NCI-H1417 (cell line): ENCODE measurements around the gene PRSS36.
"Not testable (repeated sequence)": the region's sequence is repeated elsewhere in the genome, so short reads cannot be mapped to it uniquely, and the experiment has no call there.

Experiments used
- DNase-seq, 3 experiments: peaks; one replicate each; lab custom pipeline; 2025; lab: John Stamatoyannopoulos, UW

Gene PRSS36

DNA sequence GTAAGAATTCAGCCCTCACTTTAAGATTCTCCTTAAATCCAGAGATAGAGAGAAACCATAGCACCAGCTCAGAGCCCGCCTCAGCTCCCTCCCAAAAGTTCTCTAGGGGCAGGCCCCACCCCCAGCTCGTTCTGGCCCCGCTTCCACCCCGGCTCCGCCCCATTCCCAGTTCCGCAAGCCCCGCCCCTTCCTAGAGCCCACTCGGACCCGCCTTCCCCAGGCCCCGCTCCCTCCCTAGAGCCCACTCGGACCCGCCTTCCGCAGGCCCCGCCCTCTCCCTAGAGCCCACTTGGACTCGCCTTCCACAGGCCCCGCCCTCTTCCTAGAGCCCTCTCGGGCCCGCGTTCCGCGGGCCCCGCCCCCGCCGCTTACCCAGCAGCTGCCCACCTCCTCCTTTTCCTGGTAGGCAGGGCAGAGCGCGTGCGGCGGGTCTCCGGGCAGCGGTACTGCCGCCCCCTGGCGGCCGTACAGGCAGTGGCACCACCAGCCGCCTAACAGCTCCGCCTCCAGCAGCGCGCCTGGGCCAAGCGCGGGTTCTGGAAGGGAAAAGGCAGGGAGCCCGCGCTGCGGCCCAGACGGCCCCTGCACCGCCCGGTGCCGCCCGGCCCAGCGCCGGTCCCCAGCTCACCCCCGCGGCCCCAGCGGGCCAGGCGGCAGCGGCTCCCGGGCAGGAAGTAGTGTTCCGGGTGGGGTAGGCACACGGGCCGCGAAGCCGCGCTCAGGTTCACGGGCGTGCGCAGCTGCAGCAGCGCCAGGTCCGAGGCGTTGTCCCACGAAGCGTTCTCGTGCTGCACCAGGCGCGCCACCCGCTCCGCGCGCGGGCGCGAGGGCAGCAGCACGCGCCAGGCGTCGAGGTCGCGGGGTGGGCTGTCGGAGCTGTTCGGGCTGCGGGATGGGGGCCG is 7.5 kb downstream of the PRSS36 start:
- DNase-seq = peak; percentile 92 to 99 (median 97)

DNA sequence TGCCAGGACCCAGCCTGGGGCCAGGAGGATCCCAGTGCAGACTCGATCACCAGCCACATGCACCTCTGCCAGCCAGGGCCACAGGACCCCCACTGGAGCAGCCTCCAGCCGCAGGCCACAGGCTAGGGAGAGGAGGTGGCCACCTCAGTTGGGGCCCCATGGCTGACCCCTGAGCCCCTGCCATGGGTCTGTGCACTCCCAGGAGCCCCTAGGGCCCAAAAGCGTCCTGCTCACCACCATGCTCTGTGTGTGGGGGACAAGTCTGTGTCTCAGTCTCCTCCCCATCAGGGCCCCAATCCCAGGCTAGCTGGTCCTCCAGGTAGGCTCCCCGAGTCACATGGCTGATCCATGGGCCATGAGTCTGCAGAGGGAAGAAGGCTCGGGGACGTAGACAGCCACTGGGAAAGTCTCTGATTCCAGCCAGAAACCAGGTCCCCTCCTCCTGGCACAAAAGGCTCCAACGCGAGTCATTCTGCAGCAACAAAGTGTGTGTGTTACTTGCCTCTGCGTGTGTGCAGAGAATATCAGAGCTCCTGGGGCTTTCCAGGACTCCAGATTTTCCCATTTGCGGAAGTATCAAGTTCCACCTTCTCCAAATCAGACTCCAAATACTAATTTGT is 8.3 kb downstream of the PRSS36 start:
- no peak for DNase-seq

DNA sequence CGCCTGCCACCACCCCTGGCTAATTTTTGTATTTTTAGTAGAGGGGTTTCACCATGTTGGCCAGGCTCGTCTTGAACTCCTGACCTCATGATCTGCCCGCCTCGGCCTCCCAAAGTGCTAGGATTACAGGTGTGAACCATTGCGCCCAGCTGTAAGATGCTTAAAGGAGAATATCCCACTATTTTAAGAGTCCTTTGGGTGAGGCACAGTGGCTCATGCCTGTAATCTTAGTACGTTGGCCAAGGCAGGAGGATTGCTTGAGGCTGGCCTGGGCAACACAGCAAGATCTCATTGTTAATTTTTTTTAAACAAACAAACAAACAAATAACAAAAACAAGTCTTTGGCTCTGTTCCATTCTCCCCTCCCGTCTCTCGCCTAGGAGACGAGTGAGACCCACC is 8.8 kb downstream of the PRSS36 start:
- not testable (repeated sequence) for DNase-seq

DNA sequence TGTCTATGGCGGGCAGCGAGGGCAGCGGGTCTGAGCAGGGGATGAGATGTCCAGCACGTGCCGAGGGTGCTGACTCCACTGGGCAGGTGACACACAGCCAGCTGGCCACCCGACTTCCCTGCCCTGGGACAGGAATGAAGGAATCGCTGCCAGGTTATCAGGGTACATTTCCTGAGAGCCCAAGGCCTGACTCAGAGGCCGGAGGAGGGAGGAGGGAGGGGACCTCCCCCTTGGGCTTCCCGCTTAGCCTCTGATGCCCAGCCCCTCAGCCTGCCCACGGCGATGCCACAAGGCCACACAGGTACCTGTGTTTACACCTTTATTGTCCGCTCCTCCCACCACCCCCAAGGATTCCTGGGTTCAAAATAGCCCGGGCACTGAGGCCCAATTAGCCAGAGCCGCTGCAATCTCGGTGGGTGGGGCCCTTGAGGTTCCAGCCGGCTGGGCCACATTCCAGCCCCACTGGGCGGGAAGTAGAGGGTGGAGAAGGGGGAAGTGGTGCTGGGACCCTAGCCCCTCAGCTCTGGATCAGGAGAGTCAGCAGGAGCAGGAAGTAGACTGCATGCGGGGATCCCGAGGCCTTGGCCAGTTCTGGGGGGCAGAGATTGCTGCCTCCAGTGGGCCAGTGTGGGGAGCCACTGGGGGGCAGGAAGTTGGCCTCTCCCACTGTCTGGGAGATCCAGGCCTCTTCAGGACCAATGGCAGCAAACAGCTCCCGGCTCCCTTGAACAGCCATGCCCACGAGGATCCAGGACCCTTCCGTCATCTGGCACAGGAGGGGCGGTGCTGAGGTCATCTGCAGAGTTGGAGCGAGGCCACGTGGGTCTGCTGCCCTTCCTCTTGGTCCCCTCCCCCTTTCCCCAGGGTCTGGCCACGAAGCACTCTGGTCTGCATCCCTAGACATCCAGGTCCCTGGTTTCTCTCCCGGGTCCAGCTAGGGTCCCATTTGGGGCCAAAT is 11.0 kb downstream of the PRSS36 start:
- no peak for DNase-seq

DNA sequence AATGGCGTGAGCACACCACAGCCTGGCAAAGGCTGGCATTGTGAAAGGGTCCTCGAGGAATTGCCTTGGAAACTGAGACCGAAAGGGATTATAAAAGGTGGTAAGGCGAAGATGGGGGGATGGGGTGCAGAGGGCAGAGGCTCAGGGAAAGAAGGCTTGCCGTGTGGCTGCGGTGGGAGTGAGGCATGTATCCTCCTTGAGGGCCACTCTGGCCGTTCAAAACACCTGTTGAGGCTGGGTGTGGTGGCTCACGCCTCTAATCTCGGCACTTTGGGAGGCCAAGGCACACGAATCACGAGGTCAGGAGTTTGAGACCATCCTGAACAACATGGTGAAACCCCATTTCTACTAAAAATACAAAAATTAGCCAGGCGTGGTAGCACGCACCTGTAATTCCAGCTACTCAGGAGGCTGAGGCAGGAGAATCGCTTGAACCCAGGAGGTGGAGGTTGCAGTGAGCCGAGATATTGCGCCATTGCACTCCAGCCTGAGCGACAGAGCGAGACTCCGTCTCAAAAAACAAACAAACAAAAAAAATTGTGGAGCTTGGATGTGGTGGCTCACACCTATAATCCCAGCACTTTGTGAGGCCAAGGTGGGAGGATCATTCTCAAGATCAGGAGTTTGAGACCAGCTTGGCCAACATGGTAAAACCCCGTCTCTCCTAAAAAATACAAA is 12.9 kb downstream of the PRSS36 start:
- not testable (repeated sequence) for DNase-seq

DNA sequence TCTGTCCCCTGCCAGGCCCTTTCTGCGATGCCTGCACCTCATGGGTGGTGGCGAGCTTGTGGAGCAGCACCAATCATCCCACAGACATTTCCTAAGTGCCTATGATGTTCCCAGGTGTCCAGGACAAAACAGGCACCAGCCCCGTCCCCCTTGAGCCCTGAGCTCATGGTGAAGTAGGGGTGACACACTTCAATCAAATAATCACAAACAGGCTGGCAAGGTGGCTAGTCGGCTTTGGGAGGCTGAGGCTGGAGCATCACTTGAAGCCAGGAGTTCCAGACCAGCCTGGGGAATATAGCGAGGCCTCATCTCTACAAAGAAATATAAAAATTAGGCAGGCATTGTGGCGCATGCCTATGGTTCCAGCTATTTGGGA is 13.6 kb downstream of the PRSS36 start:
- DNase-seq = no peak

DNA sequence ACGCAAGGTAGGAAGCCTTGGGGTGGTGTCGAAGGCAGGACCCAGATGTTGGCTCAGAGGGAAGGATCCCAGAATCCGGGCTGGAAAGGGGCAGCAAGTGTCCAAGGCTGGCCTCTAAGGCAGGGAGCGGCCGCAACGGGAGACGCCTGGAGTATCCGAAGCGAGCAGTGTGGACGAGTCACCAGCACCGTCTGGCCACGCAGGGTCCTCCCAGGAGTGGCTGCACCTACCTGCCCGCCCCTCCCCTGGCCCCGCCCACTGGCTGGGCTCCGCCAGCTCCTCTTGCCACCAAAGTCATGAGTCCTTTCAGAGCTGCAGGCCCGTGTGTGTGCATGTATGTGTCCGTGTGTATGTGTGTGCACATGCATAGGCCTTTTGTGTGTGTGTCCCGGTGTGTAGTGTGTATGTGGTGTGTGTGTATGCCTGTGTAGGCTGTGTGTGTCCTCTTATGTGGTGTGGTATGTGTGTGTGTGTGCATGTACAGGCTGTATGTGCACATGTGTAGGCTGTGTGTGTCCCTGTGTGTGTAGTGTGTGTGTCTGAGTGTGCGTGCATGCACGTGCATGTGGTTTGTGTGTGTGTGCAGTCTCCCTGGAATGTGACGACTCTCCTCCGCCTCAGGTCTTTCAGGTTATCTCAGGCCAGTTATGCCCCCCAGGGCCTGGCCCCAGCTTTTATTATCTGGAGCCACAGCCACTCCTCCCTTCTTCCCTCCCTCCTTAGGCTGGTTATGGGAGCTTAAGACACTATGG is 14.2 kb downstream of the PRSS36 start, which contains the start of gene PRSS8:
PRSS8 (minus strand) TSS at position 193 of the 752 bp plus-strand sequence. CDS start 229 bp downstream, outside the sequence.
- DNase-seq = no peak

DNA sequence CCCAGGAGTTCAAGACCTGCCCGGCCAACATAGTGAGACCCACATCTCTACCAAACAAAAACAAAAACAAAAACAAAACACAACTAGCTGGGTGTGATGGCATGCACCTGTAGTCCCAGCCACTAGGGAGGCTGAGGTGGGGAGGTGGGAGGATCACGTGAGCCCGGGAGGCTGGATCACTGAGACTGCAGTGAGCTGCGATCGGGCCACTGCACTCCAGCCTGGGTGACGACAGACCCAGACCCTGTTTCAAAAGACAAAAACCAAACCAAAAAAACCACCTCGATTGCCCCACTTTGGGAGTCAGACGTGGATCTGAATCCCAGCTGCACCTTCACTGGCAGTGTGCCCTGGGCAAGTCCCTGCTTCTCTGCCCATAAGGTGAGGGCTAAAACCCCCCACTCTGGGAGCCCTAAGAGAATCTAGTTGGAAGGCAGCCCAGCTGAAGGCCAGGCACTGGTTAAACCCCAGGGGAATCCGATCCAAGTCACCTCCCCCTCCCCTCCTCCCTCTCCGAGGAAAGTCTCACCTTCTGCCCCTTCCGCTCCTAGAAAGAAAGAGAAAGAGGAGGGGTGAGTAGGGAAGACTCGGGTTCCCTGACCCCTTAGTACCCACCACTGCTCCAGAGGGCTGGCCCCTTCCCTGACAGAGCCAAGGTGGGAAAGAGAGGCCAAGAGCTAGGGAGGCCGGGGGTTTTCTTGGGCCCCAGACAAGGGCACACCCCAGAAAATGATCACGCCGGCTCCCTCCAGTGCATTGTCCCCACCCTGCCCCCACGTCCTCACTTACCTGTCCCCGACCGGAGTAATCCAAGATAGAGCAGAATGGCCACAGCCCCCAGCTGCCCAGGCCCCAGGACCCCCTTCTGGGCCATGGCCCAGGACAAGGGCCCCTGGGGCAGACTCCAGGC is 15.0 kb downstream of the PRSS36 start:
- DNase-seq = no peak

DNA sequence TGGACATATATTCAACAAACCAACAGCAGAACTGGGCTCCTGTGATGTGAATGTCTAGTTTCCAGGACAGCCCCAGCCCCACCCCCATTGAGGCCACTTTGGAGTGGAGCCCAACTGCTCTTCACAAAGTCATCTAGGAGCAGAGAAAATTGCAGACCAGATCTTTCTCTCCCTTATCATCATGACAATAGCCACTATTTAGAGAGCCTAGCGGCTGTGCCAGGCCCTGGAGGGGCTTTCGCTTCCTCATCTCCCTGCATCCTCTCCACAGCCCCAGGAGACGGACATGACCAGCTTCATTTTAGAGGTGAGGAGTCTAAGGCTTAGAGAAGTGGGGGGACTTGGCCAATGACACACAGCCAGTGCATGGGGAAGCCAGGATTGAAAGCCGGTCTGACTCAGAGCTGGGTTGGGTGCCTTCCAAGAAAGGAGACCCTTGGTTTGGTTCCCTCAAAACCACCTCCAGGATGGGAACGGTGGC is 15.7 kb downstream of the PRSS36 start:
- DNase-seq = no peak

DNA sequence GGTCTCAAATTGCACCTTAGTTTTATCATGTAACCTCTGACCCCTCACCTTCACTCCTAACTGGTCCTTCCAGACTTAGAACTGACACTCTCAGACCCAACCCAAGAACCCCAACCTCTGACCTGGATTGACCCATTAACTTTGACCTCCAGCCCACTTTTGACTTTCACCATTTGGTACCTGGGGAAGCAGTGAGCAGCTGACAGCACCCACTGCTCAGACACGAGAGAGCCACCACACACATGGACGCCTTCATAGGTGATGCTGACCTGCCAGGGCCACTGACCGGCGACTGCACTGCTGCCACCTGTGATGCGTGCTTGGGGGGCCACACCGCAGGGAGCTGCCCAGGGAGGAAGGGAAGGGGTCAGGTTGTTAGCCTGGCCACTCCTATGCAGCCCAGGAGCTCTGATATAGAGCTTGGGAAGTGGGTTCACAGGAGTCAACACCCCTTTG is 16.8 kb downstream of the PRSS36 start:
- no peak for DNase-seq

DNA sequence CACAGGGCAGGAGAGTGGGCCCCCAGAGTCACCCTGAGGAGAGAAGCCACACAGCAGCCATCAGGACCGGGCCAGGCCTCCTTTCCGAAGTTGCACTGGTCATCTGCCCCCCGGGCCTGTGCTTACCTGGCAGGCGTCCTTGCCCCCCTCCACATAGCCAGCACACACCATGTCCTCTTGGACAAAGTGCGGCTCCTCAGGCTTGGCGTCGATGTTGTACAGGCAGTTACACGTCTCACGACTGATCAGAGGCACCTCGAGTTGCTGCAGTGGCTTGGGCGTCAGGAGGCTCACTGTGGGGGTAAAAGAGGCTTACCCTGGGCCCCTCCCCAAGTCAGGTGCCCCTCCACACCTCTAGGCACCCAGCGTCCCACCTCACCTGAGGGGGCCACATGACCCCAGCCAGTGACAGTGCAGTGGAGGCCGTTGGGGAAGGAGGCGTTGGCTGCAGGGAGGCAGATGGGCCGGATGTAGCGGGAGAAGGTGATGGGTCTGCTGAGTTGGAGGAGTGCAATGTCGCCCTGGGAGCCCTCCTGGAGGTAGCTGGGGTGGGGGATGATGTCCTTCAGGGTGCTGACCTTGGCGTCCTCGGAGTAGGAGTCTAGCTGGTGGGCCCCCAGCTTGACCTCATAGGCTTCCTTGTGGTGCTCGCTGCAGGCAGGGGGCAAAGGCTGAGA is 17.4 kb downstream of the PRSS36 start:
- no peak for DNase-seq

DNA sequence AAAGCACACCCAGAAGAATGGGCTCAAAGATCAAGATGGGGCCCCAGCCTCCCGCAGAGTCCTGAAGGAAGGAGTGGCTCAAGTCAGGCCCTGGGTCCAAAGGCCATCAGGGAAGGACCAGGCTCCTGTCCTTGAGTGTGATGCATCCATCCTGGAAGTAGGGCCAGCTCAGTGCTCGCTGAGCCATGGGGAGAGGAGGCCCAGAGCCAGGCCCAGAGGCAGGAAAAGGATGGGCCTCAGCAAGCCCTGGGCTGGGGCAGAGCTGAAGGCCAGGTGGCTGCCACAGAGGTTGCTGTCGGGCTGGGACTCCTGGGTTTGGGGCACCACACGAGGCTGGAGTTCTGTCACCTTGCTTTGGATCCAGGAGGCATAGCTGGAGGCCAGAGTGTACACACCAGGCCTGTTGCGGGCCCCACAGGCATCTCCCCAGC is 18.0 kb downstream of the PRSS36 start:
- no peak for DNase-seq

DNA sequence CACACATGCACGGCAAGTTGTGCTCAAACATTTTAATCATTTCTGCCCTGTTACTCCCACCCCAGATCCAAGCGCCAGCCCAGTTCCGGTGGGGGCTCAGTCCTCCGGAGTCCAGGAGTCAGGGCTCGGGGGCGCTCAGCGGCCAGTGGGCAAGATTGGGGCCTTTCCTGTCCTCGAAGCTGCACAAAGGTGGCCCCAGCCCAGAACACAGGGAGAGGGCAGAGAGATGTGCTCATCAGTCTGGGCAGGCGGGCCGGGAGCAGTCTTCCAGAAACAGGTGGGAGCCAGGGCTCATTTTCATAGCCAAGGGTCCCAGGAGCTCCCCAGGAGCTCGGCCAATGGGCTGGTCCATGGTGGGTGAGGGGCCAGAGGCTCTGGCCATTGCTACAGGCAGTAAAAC is 18.4 kb downstream of the PRSS36 start:
- DNase-seq = no peak

DNA sequence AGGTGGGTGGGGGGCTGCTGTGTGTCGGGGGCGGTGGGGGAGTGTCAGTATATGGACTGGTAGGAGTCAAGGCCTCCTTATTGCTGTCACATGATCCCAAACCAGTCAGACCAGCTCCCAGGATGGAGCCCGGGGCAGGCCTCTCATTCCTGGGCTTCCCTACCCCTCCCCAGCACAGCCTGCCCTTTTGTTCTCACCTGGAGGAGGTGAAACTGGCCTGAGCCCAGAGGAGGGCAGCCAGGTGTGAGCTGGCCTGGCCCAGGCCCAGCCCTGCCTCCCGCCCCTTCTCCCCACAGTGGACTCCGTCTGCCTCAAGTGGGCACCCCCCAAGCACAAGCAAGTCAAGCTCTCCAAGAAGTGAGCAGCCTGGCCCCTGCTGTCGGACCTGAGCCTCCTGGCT is 19.0 kb downstream of the PRSS36 start:
- DNase-seq = no peak

DNA sequence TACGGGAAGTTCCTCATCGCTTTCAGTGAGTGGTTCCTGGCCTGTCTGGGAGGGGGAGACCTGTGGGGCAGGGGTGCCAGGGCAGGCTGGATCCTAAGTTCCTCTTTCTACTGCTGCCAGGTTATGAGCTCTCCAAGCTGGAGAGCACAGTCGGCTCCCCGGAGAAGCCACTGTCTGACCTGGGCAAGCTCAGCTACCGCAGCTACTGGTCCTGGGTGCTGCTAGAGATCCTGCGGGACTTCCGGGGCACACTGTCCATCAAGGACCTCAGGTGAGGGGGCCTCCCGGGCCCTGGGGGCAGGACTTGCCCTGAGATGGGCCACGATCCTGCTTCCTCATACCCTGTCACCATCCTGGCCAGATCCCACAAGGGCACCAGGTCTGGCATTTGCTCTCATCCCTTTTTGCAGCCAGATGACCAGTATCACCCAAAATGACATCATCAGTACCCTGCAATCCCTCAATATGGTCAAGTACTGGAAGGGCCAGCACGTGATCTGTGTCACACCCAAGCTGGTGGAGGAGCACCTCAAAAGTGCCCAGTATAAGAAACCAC is 19.5 kb downstream of the PRSS36 start:
- DNase-seq = no peak

DNA sequence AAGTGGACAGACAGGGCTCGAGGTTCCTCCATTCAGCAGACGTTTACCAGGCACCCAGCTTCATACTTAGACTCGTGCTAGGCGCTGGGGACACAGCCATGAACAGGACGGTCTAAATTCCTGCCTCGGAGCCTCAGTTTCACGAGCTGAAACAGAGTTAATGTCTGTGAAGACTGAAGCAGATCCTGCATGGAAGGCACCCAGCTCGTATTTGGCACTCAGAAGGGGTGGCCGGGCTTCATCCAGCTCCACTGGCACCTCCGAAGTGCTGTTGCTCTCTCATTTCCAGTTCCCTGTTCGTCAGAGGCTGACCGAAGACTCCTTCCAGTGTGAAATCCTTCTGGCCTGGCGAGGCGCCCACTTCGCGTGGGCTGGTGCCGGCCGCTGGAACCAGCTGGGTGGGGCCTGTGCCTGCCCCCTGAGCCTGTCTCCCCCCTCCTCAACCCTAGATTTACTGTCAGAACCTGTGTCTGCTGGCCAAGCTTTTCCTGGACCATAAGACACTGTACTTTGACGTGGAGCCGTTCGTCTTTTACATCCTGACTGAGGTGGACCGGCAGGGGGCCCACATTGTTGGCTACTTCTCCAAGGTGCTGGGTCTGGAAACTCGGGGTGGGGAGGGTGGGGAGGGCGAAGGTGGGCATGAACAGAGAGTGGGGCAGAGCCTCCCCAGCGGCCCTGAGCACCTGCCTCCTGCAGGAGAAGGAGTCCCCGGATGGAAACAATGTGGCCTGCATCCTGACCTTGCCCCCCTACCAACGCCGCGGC is 20.1 kb downstream of the PRSS36 start:
- DNase-seq = no peak

DNA sequence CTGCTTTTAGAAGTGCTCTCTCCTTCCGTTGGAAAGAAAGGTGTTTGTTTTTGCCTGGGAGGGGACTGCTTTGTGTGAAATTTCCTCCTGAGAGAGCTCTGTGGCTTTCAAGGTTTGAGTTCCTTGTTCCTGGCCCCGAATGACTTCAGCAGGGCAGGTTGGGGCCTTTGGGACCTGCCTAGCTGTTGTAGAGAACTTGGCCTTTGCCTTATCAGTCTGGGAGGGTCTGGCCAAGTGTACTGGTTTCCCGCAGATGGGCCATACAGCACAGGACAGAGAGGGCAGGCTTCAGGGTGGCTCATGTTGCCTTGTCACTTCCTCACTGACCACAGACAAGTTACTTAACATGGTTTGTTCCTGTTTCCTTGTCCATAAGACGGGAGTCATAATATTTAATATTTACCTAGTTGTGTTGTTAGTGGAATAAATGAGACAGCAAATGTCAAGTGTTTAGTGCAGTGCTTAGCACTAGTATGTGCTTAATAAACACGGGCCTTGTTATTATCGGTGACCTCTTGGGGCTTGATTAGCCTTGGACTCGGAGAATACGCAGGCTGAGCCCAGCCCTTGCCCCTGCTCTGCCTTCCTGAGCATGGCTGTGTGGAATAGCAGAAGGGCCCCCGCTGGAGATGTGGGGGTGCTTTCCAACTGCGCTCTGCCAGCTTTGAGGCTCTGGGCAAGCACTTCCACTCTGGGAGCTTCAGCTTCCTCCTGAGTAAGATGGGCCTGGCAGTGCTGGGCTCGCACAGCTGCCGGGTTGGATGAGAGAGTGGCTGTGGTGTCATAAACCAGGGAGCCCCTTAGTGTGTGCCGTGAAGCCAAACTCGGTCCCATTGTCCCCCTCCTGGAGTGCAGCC is 20.9 kb downstream of the PRSS36 start:
- DNase-seq = no peak
